HG02588 (cell line): ENCODE data around the gene PLCL2.

Experiments used
- ATAC-seq: cut with Tn5 transposase; IDR thresholded peaks from one replicate; pipeline ENCODE4 v1.9.1; 2021; ENCODE audit warnings: mild to moderate bottlenecking, moderate library complexity; ENCODE audit not compliant: unreplicated experiment

Gene PLCL2

DNA sequence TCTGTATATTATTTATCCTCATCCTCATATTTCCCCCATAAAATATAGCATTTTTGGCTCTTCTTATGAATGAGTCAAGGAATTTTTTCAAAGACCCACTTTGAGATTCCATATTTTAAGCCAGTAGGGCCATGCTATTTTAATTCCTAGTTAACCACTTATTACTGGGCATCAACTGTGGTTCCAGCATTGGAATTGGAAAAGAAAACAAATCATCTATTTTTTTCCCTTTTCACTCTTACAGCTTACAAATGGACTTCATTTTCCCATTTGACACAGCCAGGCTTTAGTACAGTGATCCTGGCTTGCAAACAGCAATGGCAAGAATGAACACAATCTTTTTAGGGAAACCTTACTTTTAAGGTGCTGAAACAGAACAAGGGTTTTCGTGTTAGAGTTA, 19.4 kb upstream of the PLCL2 start:
- ATAC-seq = no peak

DNA sequence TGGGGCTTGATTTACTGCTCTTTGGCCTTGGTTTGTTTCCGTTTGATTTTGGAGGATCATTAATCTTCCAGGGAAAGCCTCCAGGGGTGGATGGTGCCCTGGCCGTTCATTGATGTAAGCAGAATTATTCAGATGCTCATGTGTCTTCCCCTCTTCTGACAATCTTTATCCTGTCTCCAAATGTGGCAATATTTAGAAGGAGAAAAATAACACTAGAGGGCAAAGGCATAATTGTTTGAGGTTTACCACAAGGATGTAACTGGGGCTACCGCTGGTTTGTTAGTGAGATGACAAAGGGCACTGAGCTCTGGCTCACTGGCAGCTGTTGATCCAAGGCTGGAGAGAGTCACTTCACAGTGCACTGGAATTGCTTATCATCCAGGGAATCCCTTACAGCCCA, 18.2 kb upstream of the PLCL2 start:
- no peak for ATAC-seq

DNA sequence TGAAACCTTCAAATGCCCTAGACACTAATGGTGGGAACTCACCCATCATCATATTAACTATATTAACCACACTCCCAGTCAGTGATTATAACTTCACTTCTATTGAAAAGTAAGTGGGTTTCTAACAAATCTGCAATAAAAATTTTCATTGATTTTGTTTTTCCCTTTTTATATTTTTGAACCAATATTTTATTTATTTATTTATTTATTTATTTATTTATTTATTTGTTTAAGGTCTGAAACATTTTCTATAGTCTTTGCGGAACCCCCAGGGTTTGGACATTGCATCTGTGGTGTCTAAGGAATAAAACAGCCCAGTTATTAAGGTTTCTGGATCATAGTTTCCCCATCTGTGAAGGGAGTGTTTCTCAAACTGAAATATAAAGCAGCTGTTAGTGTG, 16.2 kb upstream of the PLCL2 start:
- ATAC-seq = no peak

DNA sequence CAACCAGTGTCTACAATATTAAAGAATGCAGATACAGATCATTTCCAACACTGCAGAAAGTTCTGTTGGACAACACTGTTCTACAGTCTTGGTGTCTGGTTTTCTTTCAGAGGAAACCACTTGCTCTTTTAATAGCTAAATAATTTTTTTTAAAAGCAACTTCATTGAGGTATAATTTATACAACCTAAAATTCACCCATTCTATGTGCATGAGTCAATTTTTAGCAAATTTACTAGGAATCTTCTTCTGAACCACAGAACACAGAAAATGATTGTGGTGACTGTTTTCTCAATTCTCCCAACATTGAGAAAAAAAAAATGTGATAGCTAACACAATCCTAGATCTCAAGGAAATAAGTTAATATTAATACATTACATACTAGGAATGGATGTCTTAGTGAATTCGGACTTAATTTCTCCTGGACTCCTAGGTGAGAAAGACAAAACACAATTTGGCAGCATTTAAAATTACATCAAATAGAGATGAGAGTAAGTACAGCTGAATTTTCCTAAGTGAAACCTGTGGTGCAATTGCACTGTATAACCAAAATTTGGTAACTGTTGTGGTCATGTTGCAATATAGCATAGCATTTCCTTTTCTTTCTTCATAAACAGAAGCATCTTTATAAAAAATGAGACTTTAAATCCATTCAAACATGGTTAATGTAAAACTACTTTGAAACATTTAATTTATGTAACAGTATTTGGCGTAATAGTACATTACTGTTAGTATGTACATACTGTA, 15.3 kb upstream of the PLCL2 start:
- no peak for ATAC-seq

DNA sequence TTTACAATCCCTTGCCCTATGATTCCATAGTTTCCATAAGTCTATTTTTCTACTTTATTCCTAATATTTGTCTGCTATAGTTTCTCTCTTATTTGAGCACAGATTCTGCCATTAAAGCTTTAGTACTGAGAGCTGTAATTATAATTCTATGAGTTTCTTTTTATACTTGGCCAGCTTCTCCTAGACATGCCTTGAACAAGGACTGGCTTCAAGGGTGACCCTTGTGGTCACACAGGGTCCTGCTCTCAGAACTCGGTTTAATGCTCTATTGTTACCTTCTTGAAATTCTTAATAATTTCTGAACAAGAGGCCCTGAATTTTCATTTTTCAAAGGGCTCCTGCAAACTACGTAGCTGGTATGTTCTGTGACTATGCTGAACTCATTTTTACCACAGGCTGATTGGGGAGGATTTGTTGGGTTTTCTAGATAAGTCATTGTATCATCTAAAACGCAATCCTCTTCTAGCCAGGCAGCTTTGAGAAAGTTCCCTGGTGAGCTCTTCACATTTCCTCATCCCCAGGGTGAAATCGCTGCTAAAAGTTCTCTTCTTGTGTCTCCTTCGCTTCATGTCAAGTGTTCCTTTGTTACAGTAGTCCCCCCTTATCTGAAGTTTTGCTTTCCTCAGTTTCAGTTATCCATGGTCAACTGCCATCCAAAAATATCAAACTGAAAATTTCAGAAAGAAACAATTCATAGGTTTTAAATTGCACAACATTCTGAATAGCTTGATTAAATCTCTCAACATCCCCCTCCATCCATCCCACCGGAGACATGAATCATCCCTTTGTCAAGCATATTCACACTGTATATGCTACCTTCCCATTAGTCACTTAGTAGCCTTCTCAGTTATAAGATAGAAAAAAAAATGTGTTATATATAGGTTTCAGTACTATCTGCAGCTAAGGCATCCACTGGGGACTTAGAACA, 12.6 kb upstream of the PLCL2 start:
- no peak for ATAC-seq

DNA sequence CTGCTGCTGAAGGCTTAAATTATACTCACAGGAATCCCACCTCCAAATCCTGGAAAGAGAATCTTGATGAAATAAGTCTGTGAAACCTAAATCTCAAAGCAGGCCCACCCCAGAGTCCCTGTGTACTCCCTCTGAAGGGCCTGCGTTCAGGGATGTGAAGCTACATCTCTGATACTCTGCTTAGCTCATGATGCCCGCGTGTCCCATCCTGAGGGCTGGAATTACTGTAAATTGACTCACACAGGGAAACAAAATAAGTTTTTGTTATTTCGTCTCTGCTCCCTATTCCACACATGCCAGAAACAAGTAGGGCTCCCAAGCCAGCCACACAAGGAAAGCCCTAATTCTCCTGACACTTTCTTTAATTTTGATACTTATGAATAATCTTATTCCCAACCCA, 10.9 kb upstream of the PLCL2 start:
- no peak for ATAC-seq

DNA sequence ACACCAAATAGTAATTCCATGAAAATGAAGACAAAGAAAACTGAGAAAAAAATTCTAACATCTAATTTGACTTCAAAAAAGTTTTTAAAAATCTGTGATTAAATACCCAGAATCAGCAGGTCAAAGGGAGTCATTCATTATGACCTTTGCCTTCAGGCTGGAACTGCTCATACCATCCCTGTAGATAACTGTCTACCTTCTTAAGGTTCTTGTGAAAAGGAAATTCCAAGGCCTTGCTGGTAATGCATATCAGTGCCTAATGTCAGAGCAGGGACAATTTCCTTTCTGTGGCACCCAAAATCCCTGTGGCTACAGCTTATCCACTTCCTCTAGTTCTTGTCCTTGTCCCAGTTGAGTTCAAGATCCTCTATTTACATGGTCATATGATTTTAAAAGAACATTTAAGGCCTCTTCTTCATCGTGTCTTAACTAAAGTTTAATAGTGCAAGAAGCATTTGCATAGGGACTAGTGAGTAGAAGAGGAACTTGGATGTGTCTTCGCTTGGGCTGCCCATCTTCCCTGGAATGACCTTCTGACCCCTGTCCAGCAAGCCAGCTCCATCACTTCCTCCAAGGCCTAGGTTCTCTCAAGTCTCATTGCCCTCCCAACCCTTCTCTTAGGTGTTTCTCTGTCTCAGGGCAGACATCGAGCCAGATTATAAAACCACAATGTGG, 8.7 kb upstream of the PLCL2 start:
- ATAC-seq = no peak

DNA sequence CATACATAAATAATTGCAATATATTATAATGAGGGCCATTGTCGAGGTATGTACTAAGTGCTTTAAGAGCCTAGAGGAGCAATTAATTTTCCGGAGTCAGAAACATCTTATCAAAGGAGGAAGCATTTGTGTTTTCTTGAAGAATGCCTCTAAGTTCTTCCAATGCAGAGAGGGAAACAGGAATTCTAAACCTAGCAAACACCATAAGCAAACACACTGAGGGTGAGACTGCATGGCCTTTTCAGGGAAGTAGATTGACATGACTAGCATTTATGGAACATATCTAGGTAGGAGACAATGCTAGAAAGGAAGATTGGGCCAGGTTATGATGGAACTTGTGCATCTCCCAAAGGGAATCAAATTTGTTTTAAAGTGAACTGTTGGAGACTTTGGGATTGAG, 7.2 kb upstream of the PLCL2 start:
- no peak for ATAC-seq

DNA sequence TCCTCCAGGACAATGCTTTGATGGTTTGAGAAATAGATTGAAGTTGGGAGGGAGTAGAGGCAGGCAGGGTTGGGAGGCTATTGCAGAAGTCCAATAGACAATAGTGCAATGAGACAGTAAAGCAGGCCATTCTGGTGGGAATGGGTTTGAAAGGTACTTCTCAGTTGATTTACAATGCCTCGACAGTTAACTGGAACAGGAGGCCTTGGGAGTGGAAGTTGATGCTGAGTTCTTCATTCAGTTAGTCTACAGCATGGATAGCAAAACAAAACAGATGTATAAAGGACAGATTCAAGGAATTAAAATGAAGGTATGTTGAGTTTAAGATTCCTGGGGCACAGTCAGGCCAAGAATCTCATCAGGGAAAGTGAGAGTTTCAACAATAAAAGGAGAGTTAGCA, 6.8 kb upstream of the PLCL2 start:
- ATAC-seq = no peak

DNA sequence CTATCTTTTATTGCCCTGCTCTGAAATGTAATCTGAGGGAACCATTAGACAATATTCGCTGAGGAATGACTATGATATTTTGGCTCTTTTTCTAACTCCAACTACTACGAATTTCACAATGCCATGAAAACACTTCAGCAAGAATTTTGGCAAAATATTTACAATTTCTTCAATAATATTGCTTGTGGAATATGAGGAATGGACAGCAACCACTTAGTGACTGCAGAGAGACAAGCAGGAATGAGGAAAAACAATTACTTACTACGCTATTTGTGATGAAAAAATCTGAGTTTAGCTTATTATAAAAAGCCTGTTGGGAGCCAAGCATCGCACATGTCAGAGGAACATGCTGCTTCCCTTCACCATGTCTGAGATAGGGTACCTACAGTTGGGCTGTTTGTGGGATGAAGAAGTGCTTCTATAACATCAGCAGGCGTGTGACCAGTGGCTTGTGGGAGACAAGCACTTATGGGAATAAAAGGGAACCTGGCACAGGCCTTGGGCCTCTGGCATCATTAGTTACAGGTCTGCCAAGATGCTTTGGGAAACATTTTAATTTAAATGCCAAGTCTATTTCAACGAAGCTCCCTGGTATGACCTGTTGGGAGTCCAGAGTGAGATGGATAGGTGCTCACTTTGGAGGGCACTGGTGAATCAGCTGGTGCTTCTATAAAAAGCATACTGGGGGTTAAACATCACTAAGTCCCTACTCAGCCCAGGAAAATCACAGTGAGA, 2.7 kb upstream of the PLCL2 start:
- ATAC-seq = no peak

DNA sequence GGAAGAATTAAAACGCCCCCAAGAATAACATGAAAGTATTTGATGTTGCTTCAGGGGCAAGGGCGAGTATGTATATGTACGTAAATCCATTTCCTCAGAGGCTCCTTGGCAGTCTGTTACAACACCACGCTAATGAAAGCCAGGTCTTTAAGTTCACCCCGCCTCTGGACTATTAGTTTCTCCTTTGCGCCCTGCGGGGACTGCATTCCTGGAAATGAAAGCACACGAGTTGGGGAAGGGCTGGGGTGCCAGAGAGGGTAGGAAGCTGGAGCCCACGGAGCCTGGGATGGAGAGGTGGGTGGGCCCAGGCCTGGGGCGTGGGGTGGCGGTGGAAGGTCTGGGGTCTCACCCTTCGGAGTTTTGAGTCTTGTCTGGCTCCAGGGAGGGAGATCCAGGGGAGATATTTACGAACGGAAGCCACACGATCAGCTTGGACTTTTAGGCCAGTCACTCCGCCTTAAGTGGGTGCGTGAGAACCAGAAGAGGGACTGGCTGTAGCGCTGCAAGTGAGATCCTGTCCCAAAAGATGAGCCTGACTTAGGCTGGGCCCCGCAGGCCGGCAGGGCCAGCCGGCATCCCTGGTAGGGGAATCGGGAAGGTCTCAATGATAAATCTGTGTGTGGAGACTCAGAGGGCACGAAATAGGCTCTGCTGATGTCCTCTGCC, 1.6 kb upstream of the PLCL2 start:
- ATAC-seq = no peak

DNA sequence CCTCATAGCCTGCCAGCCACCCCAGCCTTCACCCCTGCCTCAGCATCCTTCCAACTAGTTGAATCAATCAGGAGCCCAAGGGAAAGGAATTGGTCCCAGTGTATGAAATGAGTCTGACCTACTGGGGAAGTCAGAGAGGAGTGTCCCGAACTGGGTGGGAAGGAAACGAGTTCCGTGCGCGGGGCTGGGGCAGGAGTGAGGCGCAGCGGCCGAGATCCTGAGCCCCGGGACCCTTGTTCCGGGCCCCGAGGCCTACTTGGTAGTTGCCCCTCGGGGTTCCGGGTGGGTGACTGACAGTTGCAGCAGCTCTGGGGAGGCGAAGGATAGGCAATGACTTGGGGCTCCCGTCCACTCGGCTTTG, 1.1 kb upstream of the PLCL2 start:
- ATAC-seq = no peak

DNA sequence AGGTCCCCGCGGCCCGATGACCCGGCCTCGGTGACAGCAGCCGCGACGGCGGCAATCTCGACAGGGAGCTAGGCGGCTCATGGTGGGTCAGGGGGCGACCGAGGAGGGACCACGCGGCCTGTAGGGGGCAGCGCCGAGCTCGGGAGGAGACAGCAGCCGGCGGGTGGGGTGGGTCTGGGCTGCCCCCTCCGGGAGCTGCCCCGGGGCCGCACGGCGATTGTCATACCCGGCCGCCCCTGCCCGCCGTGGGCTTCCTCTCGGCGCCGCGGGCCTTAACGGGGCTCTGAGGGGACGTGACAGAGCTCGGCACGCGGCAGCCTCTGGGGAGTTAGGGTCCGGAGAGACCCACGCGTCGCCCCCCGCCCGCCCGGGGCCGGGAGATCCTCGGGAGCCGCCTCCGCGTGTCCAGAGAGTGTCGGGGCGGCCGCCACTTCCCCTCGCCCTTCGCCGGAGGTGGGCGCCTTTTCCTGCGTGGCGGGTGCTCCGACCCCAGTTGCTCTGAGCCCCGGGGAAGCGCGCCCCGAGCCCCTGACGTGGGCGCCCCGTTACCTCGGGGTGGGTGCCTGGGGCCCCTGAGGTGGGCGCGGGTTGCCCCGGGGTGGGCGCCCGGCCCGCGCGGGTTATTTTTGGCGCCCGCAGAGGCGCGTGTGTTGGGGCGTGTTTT, 539 bp upstream of the PLCL2 start:
- ATAC-seq = peak; percentile 42

DNA sequence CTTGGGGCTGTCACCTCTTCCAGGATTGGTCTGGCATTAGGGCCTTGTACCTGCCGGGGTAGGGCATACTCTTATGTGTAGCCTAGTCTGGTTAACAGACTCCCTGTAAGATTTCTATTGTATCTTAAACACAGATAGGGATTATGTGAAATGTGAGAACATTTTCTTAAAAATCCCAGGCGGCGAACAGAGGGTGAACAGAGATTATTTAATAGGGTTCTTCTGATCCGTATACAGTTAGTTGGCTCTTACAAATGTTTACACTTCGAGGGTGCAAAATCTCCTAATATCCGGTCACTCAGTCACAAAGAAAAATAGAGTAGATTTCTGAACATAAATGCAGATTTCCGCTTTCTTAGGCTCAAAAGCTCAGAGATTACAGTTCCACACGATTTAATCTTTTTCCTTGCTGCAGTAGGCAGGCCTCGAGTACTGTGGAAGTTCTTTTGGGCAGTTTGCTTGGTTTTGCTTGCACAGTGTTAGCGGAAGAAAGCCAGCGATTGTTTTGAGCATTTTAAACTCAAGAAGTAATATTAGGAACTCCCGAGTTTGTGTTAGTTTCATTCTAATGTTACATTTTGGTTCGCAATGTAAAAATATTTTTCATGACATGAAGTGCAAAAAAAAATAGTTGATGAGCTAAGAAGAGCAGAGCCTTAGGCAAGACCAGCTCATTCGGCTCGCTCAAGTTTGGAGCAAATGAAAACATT, 993 bp downstream of the PLCL2 start:
- ATAC-seq = peak; percentile 33

DNA sequence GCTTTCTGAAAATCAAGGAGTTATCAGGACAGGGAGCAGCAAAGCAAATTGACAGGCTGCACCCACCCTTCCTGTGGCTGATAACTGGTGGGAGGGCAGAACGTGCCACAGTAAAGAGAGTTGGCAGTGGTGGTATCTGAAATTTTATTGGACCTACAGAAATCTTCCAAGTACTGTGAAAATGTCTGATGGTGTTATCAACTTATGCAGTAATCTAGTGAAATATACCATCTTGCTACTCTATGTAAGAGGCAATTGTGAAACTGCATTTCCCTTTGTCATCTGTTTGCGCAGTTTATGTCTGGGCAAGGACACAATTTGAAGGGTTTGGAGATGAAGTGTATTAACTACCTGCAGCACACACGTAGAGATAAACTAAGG, 1.5 kb downstream of the PLCL2 start:
- no peak for ATAC-seq

DNA sequence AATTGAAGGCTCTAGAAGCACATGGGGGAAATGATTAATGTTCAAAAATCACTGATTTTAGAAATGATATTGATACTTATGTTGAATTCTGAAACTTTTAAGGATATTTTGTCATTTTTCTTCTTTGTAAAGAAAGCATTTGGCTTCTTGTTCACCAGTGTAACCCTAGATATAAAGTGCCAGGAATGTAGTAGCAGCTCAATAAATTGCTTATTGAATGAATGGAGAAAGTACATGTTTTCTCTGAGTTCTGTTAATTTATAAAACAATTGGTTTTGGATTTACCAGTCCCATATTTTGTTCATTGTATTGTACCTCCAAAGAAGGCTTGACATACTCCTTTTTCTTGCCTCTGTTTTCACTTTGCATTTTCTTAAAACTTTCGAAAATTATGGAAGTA, 2.4 kb downstream of the PLCL2 start:
- no peak for ATAC-seq

DNA sequence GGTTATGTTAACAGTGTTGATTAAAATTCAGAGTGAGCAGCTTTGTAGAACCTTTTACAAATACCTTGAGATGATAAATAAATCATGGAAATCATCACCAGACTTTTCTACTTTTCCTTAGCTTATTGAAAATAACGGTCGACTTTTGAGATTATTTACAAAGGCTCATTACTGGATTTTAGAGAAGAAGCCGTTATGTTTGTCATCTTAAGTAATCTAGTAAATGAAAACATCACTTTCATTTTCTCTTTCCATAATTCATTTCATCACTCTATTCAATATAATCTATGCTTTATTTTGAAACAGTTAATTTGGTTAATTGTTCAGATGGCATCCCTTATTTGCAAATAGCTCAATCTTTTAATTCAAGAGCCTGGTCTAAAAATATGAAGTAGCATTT, 3.6 kb downstream of the PLCL2 start:
- no peak for ATAC-seq

DNA sequence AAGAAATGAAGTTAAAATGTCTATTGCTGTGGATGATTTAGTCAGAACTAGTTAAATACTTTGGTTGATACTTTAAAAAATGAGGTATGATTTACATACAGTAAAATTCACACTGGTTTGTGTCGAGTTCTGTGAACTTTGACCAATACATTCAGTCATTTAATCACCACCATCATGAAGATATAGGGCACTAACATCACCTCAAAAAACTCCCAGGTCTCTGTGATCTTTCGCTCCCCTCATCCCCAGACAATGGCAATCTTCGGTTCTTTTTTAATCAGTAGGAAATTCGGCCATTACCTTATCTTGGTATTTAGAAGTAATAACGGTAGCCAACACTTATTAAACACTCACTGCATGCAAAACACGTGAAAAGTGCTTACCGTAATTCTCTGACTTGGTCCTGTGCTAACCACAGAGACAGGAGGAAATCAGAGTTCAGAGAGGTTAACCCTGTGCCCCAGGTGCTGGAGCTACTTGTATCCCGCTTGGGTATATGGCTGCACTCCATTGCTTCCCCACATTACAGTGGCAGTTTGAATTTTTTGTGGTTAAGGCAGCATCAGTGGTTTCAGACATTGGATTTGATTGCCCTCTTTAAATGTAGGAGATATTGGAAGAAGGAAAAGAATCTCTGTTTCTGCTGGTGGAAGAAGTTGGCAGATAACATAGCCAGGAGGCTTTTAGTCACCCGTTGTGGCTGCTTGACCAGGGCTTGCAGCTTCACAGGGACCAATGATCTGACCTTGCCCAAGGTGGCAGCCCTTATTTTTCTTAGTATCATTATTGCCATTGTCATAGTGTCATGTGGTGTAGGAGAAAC, 4.2 kb downstream of the PLCL2 start:
- peak; percentile 45 for ATAC-seq
